Kidney tubule cell (primary cell): Measurements from ENCODE around the gene ADAM12.

Experiments used
- DNase-seq: peaks from one replicate; pipeline ENCODE4 v3.0.0-alpha.2; 2018; ENCODE audit warnings: low spot score

Gene ADAM12, protein sequence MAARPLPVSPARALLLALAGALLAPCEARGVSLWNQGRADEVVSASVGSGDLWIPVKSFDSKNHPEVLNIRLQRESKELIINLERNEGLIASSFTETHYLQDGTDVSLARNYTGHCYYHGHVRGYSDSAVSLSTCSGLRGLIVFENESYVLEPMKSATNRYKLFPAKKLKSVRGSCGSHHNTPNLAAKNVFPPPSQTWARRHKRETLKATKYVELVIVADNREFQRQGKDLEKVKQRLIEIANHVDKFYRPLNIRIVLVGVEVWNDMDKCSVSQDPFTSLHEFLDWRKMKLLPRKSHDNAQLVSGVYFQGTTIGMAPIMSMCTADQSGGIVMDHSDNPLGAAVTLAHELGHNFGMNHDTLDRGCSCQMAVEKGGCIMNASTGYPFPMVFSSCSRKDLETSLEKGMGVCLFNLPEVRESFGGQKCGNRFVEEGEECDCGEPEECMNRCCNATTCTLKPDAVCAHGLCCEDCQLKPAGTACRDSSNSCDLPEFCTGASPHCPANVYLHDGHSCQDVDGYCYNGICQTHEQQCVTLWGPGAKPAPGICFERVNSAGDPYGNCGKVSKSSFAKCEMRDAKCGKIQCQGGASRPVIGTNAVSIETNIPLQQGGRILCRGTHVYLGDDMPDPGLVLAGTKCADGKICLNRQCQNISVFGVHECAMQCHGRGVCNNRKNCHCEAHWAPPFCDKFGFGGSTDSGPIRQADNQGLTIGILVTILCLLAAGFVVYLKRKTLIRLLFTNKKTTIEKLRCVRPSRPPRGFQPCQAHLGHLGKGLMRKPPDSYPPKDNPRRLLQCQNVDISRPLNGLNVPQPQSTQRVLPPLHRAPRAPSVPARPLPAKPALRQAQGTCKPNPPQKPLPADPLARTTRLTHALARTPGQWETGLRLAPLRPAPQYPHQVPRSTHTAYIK

DNA sequence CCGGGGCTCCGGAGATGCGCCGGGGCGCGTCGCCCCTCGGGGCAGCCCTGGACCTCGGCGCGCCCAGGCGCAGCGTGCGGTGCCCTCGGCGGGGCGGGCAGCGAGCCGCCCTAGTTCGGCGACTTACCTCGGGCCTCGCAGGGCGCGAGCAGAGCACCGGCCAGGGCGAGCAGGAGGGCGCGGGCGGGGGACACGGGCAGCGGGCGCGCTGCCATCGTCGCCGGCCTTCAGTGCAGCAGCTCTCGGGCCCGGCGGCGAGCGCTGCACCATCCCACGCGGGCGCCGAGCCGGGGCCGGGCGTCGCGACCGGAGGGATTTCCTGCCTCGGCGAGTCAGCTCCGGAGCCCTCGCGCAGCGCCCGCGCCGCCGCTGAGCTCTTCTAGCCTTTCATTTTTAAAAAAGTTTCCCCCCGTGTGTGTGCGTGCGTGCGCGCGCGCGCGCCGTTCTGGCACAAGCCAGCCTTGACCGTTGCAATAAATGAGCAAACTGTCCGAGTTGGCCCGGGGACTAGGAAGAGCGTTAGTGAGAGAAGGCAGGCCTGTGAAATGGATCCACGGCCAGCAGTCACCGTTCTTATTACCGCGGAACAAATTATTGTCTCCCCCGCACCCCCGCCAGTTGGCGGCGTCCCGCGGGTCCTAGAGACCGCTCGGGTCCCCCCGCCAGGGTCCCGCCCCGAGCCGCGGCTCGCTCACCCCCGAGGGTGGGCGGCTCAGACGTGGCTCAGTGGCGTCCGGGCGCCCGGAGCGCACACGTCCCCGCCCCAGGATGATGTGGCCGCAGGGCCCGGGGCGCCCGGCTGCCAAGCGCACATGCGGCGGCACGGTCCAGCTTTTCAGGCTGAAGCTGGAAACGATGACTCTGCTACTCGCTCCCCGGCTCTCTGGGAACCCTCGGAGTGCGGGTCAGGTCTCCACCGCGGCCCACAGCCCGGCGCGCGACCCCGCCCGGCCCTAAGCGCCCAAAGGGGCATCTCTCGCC lies at the start of gene ADAM12:
Gene ADAM12 (minus strand): TSS at position 547 of the 981 bp plus-strand sequence. CDS start 332 bp downstream, at position 215.
- DNase-seq, result peak; percentile 70

DNA sequence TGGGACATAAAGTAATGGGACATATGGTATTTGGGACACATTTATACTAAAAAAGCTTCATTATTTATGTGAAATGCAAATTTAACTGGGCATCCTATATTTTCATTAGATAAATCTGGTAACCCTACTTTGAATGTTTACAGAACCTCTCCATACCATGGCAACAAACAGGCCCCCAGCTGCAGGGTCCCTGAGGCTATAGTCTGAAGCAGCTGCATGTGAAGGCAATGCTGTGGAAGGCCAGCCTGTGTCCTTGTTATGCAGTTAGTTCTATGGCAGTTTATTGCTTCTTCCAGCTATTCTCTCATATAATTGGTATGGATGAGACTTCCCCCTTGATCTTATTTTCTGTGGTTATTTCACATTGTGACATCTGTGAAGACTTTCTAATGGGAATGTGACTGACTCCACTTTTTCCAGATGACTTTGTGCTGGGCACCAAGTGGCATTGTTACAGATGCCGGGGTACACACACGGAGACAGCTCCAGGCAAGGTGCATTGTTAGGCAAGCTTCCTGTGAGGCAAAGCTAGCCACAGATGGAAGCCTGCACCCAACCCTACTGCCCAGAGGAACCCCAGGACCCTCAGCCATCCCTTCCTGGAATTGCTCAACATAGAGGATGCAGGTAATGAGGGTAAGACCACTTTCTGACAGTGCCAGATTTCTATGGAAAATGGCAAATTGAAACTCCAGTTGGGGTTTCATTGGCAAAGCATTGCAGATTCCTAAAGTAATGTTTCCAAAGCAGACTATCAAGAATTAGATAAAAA lies 49.5 kb upstream of the ADAM12 start:
- DNase-seq, result no peak

DNA sequence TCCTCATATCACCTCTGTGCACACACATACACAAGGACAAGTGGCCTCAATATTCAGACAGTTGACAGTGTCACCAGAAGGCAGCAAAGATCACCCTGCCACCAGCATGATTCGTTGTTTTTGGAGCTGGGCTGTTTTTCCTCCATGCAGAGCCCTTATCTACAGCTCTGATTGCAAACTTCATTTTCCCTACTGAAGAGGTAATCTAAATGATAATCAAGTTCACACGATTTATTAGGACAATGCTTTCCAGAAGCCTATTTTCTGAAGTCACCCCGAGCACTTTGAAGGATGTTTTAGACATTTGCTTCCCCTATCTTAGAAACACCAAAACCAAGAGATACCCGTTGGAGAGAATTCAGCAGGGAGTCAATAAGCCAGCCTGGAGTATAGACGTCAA lies 46.0 kb upstream of the ADAM12 start:
- no peak for DNase-seq

DNA sequence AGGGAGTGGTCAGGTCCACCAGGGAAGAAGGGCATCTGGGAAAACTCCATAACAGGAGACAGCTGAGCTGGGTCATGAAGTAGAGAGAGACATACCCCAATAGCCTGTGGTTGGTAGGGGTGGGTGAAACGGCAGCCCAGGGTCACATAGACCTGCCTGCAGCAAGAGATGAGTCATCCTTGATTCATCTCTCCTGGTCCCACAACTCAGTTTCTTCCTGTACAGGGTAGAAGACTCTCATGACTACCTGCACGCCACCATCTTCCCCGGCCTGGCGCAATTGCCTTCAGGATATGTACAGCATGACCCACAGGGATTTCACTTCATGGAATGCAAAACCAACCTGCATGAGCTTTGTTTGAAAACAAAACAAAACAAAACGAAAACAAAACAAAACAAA lies 45.1 kb upstream of the ADAM12 start:
- peak; percentile 67 for DNase-seq

DNA sequence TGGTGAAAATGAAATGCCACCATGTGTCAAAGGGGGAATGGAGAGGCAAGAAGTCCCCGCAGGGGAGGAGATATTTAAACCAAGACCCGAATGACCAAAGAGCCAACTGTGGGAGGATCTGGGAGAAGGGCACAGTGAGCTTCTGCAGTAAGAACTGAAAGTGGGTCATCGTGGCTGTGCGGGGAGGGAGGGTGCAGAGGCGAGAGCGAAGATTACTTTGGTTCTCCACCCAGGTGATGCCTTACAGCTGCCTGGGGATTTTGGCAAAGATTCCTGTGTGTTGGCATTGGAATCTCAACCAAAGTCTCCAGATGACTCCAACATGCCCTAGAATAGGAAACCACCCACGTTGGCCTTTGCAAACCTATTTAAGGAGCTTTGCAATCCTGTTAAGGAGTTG lies 44.2 kb upstream of the ADAM12 start:
- no peak for DNase-seq

DNA sequence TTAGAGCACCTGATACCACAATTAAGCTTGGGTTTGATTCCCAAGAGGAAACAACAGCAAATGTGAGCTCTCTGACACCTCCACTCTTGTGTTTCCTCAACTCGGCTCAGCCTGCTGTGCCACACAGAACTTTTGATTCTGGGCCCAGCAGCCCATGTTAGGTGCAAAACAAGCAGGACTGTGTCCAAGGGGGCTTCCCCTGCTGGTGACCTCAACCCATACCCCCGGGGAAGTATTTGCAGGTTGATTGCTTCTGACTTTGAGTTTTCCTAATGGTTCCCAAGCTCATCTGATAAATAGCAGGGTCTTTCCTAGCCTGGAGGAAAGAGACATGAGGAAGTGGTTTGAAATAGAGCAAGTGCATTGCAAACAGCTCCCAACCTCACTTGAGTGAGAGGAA lies 43.5 kb upstream of the ADAM12 start:
- DNase-seq, result no peak

DNA sequence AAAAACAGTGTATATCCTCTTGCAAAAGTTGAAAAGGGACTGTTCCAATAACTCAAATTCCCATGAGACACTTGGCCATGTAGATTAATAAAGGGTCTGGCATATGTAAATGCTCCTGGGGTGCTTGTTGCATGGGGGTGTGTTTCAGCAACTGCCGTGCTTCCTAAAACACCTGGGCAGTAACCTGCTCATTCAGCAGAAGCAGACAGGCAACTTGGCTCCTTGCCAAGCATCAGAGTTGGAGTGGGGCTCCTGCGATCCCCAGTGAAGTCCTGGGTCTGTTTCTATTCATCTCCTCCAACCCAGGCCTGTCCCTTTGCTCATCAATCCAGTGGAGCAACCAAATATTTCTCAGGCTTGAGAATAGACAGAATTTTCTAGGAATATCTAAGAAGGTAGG lies 42.2 kb upstream of the ADAM12 start:
- no peak for DNase-seq

DNA sequence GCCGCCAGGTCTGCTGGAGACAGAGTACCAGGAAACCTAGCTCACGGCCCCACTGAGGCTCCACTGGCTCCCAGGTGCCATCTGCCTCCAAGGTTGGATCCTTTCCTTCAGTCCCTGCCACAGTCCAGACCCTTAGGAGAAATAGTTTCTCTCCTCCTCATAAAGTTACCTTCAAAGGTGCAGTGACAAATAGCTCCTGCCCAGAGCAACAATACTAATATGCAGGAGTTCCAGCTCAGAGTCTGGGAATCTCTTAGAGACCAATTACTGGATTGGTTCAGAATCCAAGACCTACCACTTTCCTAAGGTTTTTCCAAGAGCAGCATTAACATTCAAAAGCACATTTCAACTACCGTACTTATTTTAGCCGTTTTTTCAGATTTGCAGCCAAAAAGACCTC lies 41.0 kb upstream of the ADAM12 start:
- DNase-seq, result no peak

DNA sequence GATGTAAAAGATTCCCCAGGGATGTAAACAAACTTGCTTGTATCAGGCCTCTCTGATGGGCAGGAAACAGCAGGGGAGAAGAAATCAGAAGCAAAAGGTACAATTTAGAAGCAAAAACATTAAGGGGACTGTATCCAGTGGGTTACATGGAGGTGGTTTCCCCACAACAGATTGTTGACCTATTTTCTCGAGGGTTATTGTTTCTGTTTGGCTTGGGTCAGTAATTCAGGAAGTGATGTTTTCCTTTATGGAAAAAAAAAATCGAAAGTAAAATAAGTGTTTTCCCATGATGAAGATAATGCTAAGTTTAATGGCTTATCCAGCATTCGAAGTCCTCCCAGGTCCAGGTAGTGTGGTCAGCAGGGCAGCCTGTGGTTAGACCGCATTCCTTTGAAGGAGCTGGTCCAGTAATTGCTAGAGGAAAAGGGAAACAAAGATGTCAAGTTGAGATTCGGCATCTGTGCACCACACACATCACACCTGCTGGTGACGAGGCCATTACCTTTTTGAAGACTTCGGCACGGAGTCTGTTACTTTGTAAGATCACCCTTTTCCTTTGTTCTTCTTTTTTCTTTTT lies 37.3 kb upstream of the ADAM12 start:
- DNase-seq, result peak; percentile 56

DNA sequence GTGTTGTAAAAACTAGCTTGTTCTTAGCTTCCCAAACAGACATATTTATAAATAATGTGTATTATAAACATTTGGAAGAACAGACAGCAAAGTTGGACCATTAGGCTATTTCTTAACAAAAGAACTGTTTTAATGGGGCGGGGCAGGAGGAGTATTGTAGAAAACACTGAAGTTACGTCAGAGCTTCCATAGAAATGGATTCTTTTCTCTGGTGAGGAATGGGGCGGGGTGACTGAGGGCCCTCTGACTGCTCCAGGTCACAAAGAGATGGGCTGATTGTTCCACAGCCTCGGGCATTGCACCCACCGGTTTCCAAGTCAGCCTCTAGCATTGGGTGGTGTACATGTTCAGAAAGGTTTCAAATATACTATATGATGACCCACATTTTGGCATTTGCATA lies 36.8 kb upstream of the ADAM12 start:
- DNase-seq, result no peak

DNA sequence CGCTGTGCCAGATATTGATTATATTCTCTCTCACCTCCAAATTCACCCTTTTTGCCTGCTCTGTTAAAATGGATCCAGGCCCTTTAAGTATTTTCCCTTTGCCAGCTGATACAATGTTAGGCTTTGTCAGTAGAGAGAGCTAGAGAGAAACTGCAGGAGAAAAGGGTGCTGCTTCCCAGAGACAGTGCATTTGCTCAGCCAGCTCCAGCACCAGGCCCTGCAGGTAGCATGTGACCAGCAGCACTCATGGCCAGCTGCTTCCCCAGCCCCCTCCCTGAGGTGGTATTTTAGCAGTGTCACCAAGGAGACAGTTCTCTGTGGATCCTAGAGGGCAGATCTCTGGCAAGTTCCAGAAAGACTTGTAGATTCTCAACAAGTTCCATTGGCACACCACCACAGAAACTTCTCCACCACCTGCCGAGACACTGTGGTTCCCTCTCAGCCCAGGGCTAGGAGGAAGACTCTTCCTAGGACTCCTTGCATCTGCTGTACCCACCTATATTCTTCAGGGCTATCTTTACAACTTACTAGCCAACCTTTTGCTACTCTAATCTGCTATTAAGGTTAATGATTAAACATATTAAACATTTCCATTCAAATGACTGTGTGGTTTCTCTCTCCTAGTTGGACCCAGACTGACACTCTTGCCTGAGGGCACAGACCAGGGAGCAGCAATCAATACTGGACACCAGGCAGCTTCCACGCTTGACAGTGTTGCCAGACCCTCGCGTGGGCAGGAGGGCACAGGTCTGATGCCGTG lies 35.6 kb upstream of the ADAM12 start:
- DNase-seq, result peak; percentile 33

DNA sequence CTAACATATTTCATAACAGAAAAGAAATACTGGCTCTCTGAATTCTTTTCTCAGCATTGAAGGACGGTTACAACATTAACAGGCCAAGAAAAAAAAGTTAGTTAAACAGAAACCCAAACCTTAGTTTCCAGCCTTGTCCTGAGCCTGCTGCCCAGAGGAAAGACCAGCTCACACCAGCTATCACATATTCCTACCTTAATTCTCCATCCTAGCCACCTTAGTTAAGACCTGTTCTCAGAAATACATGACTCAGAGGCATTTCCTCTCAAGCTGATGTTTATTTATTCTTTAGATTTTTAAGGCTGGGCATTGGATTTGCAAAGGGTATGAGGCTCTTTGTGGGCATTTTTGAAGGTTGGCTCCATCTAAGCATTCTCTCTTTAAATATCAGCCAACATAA lies 34.3 kb upstream of the ADAM12 start:
- peak; percentile 18 for DNase-seq

DNA sequence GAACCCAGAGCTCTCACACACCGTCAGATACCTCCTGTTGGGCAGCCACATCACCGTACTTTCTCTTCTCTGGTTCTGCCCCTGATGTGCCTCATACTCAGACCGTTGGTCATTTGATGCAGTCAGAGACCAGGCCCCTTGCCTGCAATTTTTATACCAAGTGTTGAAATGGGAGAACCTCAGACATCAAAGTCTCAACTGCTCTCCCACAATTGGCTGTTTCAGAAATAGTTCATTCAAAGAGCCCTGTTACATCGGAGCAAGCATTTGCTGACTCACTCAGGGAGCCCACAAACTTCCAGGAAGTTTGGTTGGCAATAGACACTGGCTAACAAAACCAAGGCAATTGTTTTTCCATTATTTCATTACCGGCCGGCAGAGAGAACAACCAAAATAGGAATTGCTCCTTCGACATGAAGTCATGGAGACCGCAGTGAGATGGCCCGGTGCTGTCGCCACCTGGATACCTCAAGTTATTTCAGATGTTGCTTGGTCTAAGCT lies 33.5 kb upstream of the ADAM12 start:
- DNase-seq, result peak; percentile 91

DNA sequence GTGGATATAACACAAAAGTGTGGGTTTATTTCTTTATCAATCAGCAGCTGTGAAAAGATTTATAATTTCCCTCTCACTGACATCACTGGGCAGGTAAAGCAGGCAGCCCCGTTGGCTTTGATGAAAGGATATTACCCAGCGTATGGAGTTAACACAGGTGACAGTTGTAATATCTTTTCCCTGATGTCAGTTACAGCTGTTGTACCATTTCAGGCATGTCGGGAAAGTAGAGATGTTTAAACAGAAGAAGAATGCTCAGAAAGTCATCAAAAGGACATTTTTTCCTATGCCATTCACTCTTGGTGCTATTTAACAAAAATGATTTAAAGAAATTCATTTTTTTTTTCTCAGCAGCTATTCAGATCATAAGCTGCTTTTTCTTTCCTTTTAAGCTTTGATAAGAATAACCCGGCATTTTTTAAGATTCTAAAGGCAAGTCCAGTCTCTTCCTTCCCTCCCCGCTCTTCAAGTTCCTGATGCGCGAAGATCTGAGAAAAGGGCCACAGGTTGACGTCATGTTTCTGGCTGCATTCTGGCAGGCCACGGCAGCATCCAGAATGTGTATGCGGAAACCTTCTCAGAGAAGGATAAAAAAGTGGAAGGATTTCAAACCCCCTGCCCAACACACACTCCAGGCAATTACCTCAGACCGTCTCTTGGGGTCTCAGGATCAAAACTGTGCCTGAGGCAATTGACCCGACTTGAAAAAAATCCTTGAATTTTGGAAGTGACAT lies 32.5 kb upstream of the ADAM12 start:
- DNase-seq, result no peak

DNA sequence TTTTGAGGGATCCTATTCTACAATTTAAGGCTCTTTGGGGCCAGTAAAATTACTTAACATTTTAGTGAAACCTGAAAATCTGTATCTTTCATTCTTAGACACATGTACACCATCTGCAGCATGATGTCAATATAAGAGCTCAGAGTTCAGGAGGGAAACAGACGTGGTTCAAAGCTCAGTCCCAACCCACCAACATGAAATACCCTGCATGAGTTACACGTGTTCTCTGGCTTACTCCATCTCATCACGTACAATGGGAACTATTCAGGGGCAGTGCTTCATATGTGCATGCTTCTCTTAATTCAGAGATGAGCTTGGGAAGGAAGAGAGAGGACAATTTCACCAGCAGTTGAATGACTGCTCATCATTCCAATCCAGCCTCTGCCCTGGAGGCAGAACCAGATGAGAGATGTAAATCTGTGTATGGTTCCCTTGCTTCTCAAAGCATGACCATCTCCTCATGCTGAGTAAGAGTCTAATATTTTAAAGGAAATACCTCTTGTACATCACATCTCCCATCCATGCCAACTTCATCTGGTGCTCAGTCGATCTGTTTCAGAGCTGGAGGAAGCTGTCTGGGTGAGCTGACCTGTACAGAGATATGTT lies 29.0 kb upstream of the ADAM12 start:
- DNase-seq, result no peak

DNA sequence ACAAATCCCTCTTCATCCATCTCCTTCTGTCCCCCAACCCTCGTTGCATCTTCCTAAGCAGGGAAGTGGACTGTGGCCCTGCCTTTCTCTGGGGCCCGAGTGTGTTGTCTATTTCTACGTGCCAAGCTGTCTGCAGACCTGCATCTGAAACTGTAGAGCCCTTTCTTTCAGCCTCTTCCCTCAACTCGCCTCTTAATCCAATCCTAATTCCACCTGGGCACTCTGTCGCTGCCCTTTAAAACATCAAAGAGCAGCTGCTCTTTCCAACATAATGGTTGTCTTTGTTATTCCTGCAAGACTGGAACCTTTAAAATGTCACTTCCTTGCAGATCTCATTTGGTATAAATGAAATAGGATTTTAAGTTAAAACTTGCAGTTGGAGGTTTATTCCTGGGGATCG lies 21.5 kb upstream of the ADAM12 start:
- DNase-seq, result no peak

DNA sequence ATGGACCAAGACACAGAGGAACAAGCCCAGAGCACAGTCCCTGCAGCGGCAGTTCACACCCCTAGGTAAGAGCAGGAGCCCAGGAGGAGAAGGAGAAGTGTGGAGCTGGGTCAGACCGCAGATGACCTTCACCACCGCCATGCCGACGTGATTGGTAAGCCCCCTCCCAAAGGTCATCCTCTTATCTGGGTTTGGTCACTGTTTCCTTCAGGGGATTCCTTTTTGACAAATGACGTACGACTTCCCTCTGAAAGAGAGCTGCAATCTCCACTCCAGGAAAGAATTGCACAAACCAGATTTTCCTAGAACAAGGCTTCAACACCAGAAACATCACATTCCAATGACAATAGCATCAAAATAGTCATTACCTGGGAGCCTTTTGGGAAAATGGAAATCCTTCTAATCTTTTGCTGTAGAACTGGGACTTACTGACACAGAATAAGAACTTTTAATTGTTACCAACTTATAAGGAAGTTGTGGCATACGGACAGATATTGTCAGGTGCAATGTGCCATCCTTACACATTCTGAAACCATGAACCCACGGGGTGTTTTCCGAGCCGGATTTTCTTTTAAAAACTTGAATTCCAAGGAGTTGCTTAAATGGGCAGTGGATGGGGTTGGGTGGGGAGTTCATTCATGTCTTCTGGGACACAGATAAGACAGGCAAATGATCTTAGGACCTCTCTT lies 20.8 kb upstream of the ADAM12 start:
- DNase-seq, result no peak

DNA sequence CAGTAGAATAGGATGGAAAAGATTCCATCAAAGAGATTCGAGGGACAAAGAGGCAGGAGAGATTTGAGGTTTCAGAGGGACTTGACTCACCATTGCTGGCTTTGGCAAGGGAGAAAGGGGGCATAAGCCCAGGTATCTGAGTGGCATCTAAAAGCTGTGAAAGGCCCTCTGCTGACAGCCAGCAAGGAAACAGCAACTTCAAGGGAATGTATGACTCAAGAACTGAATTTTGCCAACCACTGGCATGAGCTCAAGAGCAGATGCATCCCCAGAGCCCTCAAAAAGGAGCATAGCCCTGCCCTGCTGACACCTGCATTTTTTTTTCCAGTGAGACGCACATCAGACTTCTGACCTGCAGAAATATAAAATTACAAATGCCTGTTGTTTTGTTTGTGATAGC lies 19.6 kb upstream of the ADAM12 start:
- peak; percentile 58 for DNase-seq
